Measurements from ENCODE around the gene TNS4.

The TNS4 gene

DNA sequence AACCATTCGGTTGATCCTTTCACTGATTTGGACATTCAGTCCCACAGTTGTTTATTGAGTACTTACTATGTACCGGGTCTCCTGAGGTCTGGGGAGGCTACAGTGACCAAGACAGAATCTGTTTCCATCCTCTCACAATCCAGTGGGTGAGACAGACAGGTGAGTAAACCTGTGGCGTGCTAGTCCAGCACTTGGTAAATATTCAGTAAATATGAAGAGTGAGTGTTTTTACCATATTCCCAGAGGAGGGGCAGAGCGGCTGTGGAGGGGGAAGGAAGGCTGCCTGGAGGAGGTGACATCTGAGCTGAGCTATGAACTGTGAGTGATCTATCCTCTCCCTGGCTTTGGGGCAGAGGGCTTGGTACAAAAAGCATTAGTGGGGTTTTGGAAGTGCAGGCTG, 32.5 kb upstream of the TNS4 start:
- no peak overlapping the region for H3K4me3 ChIP-seq (ENCODE audit: low read length)
- TF ChIP-seq, protein P1, sequence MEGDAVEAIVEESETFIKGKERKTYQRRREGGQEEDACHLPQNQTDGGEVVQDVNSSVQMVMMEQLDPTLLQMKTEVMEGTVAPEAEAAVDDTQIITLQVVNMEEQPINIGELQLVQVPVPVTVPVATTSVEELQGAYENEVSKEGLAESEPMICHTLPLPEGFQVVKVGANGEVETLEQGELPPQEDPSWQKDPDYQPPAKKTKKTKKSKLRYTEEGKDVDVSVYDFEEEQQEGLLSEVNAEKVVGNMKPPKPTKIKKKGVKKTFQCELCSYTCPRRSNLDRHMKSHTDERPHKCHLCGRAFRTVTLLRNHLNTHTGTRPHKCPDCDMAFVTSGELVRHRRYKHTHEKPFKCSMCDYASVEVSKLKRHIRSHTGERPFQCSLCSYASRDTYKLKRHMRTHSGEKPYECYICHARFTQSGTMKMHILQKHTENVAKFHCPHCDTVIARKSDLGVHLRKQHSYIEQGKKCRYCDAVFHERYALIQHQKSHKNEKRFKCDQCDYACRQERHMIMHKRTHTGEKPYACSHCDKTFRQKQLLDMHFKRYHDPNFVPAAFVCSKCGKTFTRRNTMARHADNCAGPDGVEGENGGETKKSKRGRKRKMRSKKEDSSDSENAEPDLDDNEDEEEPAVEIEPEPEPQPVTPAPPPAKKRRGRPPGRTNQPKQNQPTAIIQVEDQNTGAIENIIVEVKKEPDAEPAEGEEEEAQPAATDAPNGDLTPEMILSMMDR (IDR thresholded peaks at IDR 0.05; ENCODE audit: insufficient read depth, low read depth, low read length, missing control alignments) = no peak
- peak; percentile 37 for DNase-seq (ENCODE audit: low read depth)

DNA sequence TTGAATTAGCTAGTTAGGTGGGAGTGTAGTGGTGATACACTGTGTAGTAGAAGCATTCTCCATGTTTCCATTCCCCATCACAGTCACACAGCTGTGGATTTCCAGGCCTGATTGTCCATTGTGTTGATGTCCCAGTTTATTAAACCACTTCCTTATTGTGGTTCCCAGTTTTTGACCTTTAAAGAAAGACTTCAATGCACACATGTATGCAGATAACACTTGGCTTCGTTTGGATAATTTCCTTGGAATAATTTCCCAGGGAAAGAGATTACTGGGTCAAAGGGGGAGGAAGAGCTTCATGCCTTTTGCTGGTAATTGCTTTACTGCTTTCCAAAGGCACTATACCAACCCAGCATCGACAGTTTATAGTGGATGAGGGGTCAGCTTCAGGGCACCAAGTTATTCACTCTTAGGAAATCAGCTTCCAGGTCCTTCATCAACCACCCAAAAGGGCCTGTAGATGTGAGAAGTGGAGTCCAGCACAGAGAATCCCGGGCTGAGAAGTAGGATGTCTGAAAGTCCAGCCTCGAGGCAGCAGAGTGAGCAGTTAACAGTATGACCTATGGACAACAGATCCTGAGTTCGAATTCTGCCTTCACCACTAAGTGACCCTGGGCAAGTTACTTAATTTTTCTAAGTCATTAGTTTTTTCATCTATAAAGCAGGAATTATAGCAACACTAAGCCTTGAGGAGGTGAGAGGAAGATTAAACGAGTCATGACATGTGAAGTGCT, 31.3 kb upstream of the TNS4 start:
- no peak for DNase-seq (ENCODE audit: low read depth)
- H3K4me3 ChIP-seq (ENCODE audit: low read length) = no peak overlapping the region

DNA sequence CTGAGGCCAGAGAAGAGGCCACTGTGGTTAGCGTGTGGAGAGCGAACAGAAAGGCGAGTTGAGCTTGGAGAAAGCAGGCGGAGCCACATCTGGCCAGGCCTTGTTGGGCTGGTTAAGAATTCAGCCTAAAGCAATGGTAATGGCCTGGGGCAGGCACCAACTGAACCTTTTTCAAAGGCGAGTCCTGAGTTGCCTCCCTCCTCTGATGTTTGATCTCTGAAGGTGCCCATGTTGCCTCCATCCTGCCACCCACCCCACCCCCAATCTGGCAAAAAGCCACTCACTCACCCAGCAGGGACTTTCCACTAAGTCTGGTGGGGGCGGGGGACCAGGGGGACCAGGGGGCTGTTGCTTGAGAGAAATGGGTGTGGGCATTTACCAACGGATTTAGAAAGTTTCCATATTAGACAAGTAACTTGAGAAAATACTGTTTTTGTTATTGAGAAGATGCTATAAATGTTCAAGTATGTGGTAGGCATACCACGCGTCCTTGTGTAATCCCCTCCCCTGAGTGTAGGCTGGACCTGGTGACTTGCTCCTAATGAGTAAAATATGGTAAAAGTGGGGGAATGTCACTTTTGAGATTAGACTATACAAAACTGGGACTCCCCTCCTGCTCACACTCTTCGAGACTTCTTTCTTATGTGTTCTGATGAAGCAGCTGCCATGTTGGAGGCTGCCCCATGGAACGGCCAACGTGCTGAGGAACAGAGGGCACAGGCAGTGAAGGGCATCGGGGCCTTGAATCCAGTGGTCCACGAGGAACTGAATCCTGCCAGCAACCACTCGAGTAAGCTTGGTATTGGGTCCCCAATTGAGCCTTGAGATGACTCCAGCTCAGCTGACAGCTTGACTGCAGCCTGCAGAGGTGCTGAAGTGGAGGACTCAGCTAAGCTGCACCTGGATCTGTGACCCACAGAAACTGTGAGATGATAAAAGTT, 29.9 kb upstream of the TNS4 start:
- no peak overlapping the region for H3K4me3 ChIP-seq (ENCODE audit: low read length)
- DNase-seq (ENCODE audit: low read depth) = no peak
- TF ChIP-seq, protein P1 (IDR thresholded peaks at IDR 0.05; ENCODE audit: insufficient read depth, low read depth, low read length, missing control alignments) = no peak

More for the DNA sequence above, 31.3 kb upstream of the TNS4 start:
- TF ChIP-seq, protein P1 (IDR thresholded peaks at IDR 0.05; ENCODE audit: insufficient read depth, low read depth, low read length, missing control alignments) = no peak

DNA sequence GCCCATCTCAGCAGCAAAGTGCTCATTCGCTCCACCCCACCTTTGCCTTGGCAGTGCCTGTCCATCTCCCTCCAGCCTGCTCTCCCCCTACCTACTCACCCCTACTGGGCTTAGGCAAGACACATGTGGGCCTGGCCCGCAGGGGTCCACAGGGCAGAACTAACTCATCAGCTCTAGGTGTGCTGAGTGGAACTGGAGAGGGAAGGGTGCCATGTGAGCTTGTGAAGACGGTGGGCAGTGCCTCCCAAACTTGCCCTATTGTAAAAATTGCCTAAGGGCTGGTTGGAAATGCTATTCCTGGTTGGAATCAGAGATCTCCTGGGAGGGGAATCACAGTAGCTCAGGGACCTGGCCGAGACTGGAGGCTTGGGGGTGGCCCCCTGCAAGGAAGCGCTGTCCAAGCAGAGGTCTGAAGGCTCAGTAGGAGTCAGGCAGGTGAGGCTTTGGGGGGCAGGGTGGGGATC, 29.1 kb upstream of the TNS4 start:
- no peak for DNase-seq (ENCODE audit: low read depth)
- TF ChIP-seq, protein P1 (IDR thresholded peaks at IDR 0.05; ENCODE audit: insufficient read depth, low read depth, low read length, missing control alignments) = no peak
- no peak overlapping the region for H3K4me3 ChIP-seq (ENCODE audit: low read length)

DNA sequence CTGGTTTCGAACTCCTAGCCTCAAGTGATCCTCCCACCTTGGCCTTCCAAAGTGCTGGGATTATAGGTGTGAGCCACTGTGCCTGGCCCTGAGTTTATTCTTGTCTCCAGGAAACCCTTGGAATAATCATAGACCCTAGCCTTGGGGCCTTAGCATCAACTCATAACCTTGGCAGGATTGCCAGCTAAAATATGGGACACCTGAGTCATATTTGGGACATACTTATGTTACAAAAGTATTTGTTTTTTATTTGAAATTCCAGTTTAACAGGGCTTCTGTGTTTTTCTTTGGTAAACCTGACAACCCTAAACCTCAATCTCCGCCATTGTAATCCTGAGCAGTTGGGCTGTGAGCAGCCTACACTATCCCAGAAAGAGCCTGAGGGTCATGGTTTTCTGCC, 28.6 kb upstream of the TNS4 start:
- H3K4me3 ChIP-seq (ENCODE audit: low read length) = no peak overlapping the region
- DNase-seq (ENCODE audit: low read depth) = peak; percentile 50
- TF ChIP-seq, protein P1 (IDR thresholded peaks at IDR 0.05; ENCODE audit: insufficient read depth, low read depth, low read length, missing control alignments) = no peak

DNA sequence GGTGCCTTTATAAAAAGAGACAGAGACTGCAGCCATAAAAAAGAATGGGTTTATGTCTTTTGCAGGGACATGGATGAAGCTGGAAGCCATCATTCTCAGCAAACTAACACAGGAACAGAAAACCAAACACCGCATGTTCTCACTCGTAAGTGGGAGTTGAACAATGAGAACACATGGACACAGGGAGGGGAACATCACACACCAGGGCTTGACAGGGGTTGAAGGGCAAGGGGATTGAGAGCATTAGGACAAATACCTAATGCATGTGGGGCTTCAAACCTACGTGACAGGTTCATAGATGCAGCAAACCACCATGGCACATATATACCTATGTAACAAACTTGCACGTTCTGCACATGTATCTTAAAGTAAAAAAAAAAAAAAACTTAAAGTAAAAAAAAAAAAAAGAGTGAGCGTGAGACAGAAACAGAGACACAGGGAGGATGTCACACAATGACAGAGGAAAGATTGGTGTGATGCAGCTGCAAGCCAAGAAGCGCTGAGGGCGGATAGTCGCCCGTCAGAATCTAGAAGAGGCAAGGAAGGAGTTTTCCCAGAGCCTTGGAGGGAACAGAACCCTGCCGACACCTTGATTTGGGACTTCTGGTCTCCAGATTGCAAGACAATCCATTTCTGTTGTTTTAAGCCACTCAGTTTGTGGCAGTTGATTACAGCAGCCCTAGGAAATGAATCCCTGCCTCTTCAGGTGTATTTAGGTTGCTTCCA, 27.4 kb upstream of the TNS4 start:
- no peak for DNase-seq (ENCODE audit: low read depth)
- TF ChIP-seq, protein P1 (IDR thresholded peaks at IDR 0.05; ENCODE audit: insufficient read depth, low read depth, low read length, missing control alignments) = no peak
- H3K4me3 ChIP-seq (ENCODE audit: low read length) = no peak overlapping the region

Measured in epithelial cell of esophagus (primary cell).